ENCODE results near the gene MAPK8.
"Not testable (repeated sequence)": the region's sequence is repeated elsewhere in the genome, so short reads cannot be mapped to it uniquely, and the experiment has no call there.

MAPK8 gene

DNA sequence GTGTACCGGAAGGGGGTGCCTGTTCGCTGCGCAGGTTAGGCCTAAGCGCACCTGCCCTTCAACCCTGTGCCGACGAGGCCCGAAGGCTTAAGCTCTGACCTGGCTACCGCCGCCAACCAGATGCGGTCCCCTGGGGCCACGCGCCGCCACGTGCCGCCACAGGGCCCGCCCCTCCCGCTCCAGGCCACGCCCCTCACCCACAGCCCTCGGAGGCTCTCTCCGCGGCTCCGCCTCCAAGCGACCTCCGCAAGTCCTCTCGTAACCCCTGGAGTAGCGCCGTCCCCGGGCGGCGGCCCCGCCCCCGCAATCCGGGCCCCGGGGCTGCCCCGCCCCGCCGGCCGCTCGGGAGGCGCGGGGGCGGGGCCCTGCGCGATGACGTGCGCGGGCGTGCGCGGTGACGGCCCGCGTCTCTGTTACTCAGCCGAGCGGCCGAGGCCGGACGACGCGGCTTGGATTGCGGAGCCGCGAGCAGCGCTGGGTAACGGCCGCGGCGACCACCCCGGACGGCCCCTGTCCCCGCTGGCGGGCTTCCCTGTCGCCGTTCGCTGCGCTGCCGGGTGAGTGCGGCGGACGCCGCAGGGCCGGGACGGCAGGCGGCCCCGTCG is at the start of gene MAPK8:
TSS of gene MAPK8 (plus strand) at position 413 of the 605 bp plus-strand sequence. CDS start 94,984 bp downstream, outside the sequence.
- DNase-seq: peak; percentile 94

DNA sequence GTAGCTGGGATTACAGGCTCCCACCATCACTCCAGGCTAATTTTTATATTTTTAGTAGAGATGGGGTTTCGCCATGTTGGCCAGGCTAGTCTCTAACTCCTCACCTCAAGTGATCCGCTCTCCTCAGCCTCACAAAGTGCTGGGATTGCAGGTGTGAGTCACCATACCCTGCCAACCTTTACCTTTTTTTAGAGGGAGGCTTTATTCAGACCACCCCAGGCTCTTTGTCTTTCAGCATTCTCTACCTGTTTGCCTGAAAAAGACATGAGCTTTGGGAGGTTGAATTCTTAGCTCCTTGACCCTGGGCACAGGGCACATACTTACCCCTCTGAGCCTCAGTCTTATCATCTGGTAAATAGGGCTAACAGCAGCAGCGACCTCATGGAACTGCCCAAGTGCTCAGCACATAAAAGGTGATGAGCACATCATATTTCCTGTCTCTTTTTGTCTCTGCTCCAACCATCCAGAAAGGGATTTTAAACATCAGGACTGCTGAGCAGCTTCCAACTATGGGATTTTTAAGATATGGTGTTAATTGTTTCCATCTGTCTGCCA is 49.0 kb upstream of the MAPK8 start:
- no peak for DNase-seq

DNA sequence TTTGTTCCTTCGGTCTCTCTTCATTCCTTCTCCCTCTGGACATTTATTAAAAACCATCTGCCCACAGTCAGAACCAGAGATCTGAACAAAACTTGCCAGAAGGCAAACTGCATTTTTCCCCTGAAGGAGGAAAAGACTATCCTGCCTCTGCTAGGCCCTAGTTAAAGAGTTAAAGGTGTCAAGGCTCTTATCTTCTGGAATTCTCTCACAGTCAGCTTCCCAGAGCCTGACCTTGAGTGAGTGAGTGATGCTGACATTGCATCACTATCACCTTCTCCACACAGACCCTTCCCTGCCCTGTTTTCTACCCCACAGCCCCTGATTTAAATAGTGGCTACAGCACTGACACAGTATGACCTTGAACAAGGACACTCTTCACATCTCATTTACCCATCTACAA is 48.4 kb upstream of the MAPK8 start:
- no peak for DNase-seq

DNA sequence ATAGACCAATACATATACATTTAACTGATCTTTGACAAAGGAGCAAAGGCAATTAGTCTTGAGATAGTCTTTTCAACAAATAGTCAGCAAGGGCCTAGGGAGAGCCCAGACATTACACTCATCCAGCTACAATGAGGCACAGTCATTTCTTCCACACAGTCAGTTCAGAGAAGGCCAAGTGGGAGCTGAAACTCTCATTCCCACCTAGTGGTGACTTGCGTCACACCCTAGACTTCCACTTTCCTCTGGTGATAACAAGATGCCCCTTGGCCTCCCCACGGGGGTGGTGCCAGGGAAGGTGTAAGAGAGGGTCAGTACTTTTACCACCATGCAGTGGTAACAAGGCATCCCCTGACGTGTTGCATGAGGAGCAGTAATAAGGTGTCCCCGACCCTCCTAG is 39.9 kb upstream of the MAPK8 start:
- DNase-seq: peak; percentile 7

DNA sequence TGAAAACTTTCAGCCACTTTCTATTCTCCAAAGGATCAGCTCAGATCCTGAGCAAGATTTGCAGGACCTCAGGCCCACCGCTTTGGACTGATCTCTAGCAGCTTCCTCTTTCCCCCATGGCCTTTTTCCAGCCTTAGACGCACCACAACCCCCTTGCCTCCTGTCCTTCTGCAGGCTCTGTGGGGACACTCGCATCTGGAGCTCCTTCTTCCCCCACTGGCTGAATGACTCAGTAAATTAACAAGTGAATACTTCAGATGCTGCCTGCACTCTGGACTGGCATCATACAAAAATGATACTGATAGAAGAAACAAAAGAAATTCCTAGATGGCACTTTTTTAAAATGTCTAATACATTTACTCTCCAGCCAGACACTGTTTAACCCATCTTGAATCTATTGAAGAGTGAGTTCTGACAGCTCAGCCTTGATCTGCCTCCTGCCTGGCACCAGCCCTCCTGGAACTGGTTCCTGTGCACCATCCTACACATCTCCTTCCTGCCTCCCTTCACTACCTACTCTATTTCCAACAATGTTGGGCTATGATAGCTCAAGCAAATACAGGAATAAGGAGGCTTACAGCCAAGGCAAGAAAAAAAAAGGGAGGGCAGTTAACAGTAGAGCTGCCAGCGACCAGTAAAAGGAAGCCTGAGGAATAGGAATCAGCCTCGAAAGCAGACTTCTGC is 35.3 kb upstream of the MAPK8 start:
- DNase-seq: no peak

DNA sequence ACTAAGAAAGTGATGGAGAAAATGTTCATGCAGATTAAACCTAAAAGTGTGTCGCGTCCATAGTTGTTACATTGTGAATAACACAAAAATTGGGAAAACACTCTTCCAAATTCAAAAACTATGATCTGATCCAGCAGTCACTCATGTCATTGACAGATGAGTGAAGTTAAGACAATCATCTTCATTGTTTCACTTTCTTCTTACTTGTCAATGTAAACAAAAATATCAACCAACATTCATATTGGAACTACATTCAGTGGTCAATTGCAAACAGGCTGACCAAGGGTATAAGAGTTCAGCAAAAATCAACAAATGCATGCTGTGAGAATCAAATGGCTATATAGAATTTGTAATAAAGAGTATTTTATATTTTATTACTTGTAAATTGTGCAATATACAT is 33.8 kb upstream of the MAPK8 start:
- DNase-seq: no peak

DNA sequence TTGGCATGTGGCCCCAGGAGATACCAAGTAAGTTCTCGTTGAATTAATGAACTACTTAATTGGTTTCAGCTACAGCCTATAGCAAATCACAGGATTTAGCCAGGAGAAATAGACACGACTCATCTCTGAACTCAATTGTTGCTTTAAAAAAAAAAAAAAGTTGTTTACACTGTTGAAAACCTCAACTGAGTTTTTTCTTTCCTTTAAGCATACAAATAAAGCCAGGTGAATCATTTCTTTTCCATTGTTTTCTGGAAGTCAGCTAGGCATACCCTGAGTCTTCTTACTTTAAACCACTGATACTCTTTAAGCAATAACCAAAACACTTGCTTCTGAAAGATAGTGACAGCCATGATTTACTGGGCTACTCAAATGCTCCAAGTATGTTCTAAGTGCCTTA is 32.7 kb upstream of the MAPK8 start:
- DNase-seq: no peak

DNA sequence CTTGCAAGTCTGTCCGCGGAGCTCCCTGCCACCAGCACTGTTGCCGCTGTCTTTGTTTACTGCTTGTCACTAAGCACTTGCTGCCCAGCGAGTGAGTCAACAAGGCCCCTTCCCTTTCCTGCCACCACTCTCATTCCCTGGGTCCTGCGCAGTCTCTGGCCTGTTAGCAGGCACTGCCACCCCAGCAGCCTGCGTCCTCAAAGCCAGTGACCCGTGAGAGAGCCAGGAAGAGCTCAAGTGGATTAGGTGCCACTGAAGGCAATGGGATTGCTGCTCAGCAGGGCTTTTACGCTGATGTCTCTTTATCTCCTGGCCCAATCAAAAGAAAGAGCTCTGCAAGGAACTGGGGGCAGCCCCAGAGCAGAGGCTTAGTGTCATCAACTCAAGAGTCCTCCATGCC is 31.8 kb upstream of the MAPK8 start, which contains the start of gene FRMPD2:
TSS of gene FRMPD2 (minus strand) at position 61 of the 400 bp plus-strand sequence. CDS start 129 bp downstream, outside the sequence.
- DNase-seq: no peak

DNA sequence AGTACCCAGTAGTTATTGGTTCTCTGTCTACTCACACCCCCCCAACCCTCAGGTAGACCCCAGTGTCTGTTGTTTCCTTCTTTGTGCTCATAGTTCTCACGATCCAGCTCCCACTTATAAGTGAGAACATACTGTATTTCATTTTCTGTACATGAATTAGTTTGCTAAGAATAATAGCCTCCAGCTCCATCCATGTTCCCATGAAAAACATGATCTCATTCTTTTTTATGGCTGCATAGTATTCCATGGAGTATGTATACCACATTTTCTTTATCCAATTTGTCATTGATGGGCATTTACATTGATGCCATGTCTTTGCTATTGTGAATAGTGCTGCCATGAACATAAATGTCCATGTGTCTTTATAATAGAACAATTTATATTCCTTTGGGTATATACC is 29.4 kb upstream of the MAPK8 start:
- no peak for DNase-seq

DNA sequence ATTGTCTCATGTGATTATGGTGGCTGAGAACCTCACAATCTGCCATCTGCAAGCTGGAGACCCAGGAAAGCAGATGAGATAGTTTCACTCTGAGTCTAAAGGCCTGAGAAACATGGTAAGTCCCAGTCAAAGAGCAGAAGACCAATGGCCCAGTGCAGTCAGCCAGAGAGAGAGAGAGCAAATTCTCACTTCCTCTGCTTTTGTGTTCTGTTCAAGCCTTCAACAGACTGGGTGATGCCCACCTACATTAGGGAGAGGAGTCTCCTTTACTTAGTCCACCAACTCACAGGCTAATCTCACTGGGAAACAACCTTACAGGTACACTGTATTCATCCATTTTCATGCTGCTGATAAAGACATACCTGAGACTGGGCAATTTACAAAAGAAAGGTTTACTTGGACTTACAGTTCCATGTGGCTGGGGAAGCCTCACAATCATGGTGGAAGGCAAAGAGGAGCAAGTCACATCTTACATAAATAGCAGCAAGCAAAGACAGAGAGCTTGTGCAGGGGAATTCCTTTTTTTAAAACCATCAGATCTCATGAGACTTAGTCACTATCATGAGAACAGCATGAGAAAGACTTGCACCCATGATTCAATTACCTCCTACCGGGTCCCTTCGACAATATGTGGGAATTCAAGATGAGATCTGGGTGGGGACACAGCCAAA is 27.3 kb upstream of the MAPK8 start:
- DNase-seq: no peak

DNA sequence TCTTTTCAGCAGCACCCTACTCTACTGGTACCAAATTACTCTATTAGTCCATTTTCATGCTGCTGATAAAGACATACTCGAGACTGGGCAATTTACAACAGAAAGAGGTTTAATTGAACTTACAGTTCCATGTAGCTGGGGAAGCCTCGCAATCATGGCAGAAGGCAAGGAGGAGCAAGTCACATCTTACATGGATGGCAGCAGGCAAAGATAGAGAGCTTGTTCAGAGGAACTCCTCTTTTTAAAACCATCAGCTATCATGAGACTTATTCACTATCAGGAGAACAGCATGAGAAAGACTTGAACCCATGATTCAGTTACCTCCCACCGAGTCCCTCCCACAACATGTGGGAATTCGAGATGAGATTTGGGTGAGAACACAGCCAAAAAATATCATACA is 24.8 kb upstream of the MAPK8 start:
- not testable (repeated sequence) for DNase-seq

DNA sequence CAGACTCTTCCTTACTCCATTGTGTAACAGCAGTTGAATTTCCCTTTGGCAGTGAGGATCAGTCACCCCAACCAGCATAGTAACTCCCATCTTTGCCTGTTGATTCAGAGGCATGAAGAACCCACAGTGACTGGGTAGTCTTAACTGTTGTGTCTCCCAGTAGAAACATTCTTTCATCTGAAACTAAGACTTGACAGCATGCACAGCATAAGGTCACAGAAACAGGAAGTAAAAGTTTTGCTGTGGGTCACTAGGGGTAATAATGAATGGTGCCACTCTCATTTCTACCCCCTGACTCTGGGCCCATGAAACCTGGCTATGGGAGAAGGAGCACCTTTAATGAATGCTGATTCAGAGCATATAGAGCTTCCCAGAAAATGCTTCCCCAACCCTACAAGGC is 23.6 kb upstream of the MAPK8 start:
- no peak for DNase-seq

DNA sequence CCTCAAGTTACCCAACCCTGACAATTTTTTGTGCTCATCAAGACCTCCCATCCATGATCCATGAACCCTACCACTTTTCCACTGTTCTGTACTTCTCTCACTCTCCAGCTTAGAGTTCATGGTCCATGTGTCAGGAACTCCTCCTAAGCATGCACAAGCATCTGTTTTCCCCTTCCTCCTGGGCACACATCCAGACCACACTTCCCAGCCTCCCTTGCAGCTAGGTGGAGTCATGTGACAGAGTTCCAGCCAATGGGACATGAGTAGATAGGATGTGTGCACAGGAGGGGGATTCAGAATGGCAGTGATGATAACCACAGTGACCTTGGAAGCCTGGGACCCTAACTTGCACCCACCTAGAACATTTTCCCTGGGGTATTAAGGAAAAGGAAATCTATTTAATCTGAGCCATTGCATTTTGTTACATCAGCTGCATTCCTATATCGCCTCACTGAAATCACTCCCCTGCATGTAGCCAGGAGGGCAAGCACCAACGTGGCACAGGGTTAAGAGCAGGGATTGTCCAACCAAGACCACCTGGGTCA is 22.4 kb upstream of the MAPK8 start:
- no peak for DNase-seq

DNA sequence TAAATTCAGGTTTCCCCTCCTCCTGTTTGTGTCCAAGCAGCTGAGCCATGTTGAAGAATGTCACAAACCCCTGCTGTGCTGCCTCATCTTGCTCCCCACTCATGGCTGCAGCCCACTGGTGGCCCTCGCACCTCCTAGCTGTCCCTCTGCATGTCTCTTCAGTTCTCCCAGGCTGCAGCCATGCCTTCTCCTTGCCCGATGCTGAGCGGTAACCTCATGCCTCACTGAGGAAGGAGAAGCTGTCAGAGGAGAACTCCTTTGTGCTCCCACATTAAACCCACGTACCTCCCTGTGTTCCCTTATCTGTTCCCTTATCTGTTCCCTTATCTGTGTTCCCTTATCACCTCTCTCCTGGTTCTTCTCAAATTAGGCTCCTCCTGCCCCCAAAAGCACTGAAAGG is 21.7 kb upstream of the MAPK8 start:
- DNase-seq: no peak

DNA sequence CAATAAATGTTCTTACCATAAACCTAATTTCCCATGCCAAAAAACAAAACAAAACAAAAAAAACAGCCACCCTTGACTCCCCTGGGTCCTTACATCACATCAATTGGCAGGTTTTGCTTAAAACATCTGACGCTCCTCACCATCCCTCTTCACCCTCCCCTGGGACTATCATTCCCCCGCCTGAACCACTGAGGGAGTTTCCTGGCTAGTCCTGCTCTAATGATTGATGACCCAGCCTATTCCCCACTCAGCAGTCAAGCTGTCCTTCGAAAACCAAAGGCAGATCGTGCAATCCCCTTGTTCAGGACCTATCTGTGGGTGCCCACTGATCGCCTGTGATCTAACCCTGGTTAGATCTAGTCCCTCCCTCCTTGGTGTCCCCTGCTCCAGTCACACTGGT is 20.8 kb upstream of the MAPK8 start:
- DNase-seq: no peak

DNA sequence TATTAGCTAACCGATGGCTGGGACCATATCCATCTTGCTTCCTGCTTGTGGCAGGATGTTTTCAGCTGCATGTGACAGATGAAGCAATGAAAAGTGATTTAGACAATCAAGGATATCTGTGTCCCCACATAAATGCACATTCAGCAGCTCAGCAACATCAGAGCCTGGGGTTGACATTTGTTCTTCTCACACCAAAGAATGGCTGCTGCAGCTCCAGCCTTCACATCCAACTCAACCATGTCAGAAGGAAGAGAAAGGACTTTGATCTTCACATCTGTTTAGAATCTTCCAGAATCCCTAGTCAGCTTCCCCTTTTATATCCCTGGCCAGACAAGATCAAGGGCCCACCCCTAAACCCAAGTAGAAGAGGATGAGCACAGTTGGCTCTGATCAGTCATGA is 20.1 kb upstream of the MAPK8 start:
- no peak for DNase-seq

DNA sequence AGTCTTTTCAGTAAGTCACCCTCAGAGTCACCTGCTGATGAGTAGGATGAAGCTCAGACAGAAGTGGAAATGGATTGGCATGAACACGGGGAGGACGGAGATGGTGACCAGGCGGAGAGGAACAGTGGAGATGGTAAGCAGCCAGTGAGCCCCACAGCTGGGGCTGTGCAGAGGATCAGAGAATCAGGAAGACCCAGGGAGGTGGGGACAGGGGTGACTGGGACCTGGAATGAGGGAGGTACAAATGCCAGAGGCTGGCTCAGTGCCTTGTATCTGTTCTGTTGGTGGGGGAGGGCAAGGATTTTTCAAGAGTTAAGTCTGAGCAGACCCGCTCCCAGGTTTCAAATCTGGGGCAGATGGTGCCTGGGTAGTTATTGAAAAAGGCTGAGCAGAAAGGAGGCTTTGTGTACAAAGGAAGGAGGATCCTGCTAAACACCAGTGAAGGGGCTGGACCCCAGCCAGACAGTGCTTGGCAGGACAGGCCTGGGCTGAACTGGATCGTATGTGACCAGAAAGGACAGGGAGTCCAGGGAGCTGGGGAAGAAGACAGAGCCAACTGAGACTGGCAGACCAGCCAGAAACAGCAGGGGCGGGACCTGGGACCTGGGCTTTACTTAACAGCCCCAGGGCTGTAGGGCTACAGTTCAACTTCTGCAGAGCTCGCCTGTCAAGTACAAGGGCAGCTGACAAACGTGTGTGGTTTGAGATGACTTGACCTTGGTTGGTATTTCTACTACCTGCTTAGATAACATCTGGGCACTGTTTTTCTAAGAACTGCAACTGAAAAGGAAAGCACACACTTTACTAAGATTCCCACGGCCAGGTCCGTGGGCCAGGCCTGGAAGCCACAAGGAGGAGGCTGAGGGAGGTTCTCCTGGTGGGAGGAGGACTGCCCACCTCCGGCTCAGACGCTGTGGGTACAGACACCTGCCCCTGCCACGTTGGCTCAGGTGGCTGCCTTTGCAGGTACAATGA is 18.8 kb upstream of the MAPK8 start:
- DNase-seq: no peak

DNA sequence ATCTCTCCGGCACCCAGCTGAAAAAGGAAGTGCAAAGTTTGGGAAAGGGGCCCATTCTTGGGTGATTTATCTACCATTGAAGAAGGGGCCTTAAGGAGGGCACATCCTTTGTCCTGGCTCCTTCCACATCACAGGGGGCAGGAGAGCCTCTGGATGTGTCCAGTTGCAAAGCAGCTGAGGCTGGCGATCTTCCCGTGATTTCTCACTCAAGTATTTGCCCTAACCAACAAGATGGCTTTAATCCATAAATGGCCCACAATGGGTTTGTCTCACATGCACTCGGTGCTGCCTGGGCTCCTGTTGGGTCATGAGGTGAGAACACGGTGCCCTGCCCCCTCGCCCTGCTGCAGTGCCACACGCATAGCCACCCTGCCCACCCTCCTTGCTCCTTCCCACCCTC is 17.8 kb upstream of the MAPK8 start:
- no peak for DNase-seq

DNA sequence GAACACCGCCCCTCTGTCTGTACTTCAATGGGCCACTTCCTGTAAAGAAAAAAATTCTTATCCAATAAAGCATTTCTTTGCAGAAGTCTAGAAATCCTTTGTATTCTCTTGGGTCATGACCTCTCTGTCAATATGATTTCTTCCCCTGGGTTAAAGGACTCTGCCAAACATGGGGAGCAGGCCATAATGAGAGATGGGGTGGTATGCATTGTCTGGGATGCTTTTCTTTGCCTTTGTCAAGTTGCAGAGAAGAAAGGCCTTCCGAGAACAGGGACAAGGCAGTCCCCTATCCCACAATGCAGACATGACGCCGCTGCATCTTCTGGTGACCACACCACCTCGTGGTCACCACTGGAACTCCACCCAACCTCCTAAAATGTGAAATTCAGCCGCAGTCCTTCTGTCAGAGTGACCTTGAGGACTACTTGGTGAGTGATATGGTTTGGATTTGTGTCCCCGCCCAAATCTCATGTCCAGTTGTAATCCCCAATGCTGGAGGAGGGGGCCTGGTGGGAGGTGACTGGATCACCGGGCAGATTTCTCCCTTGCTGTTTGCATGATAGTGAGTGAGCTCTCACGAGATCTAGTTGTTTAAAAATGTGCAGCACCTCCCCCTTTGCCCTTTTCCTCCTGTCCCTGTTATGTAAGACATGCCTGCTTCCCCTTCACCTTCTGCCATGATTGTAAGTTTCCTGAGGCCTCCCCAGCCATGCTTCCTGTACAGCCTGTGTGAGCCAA is 16.8 kb upstream of the MAPK8 start:
- peak; percentile 60 for DNase-seq

DNA sequence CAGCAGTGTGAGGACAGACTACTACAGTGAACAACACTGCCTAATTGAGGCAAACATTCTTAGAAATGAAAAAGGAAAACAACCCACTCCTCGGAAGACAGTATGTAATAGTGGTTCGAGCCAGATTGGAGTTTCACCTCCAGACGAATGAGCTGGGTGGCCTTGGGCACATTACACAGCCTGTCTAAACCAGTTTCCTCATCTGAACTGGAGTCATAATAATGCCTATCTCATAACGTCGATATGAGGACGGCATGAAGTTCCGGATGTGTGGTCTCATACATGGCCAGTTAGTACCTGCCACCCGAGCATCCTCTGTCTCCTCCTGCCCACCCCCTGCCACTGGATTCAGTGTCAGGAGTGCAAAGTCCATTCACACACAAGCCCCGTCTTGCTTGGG is 16.2 kb upstream of the MAPK8 start:
- no peak for DNase-seq

DNA sequence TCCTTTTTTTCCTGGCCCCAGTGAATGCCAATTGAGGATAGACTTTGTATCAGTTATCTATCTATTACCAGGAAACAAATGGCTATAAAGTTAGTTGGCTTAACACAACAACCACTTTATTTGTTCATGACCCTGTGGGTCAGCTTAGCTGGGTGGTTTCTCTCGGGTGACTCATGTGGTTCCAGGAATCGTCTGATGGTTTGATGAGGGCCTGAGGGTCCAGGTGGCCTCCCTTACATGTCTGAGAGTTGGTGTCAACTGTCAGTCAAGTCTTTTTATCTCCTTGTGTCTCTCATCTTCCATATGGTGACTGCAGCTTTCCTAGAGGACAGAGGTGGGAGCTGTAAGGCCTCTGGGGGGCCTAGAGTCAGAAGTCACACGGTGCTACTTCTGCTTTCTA is 15.3 kb upstream of the MAPK8 start:
- no peak for DNase-seq

DNA sequence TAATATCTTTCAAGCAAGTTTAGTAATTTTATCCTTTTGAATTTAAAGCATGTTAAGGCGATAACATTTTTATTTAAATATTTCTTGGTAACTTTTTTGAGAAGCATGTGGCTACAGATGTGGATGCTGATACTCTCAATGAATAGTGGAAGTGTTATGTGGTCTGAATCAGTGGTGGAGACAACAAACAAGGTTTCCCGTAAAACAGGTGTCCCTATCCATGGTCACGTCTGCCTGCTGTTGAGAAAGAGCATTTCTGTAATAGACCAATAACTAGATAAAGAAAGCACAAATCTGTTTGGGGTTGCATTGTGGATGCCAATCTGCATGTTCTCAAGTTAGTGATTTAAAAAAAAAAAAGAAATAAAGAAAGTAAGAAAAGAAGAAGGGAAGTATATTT is 13.9 kb upstream of the MAPK8 start:
- no peak for DNase-seq
